Stimulated activated CD8-positive, alpha-beta memory T cell treated with anti-CD3 and anti-CD28 coated beads, Interleukin-12 subunit alpha, Interleukin-12 subunit beta, amount 100 ng/mL, for 24 hours (primary cell): ENCODE data around the gene HDLBP.
"Not testable (repeated sequence)": the region's sequence is repeated elsewhere in the genome, so short reads cannot be mapped to it uniquely, and the experiment has no call there.

Experiments
- DNase-seq: peaks from one replicate; pipeline ENCODE4 v3.0.0-alpha.2; 2020; ENCODE audit errors: extremely low read depth

Gene HDLBP

DNA sequence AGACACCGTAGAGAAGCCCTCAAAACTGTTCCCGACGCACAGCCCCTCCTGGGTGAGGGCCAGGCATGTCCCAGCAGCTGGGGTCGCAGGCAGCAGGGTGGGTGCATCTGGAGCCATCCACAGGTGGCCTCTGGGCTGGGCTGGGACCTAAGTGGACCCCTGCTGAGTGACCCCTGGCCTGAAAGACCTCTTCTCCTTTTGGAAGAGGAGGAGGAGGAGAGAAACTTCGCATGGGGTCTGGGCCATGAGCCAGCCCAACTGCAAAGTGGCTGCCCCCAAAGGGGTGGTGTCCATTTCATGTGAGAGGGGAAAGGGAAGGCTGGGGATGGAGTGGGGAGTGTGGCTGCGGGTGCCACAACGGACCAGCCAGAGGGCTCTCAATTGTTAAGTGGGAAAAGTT, 101.9 kb downstream of the HDLBP start:
- no peak for DNase-seq

GRCh38 chr2:241213041-241213440, 102.4 kb downstream of the HDLBP start:
- no peak for DNase-seq

- DNase-seq = no peak
These were observed 104.2 kb downstream of the HDLBP start for GRCh38 chr2:241211276-241211675.

GRCh38 chr2:241209271-241209670, 106.2 kb downstream of the HDLBP start:
- no peak for DNase-seq

DNA sequence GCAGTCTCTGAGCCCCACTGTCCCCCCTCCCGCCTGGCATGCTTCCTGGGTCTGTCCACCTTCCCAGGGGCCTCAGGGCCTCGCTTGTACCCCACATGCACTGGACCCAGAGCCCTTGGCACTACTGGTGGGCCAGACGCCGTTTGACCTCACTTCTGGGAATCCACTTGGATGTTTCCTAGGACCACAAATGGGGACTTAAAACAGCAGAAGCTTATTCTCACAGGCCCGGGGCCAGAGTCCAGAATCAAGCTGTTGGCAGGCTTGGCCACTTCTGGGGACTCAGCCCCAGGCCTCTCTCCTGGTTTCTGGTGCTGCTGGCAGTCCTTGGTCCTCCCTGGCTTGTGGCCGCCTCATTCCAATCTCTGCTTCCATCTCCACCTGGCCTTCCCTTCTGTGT, 107.4 kb downstream of the HDLBP start:
- DNase-seq = no peak

DNA sequence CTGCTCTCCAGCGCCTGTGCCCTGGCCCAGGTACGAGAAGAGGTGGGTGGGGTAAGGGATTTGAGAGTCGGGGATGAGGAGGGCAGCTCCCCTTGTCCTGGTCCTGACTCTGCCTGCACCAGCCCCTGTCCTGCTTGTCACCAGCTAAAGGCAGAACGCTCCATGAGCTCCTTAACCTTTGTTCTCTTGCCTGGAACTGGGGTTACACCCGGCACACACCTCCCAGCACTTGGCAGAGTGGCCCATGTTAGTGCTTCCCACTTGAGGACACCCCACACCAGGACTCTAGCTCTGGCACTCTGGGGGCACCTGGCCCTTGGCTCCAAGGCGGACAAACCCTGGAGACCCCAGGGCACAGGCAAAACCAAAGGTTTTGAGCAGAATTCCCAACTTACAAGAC, 107.8 kb downstream of the HDLBP start:
- no peak for DNase-seq

GRCh38 chr2:241207151-241207550, 108.3 kb downstream of the HDLBP start:
- no peak for DNase-seq

DNA sequence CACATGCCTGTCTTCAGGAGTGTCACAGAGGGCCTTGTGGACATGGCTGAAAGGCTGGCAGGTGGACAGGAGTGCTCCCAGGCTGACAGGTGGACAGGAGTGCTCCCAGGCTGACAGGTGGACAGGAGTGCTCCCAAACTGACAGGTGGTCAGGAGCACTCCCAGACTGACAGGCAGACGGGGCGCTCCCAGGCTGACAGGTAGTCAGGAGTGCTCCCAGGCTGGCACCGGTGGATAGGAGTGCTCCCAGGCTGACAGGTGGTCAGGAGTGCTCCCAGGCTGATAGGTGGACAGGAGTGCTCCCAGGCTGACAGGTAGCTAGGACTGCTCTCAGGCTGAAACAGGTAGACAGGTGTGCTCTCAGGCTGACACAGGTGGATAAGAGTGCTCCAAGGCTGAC, 110.4 kb downstream of the HDLBP start:
- DNase-seq = no peak

- DNase-seq = no peak
These were observed 111.0 kb downstream of the HDLBP start for GRCh38 chr2:241204490-241204889.

GRCh38 chr2:241204010-241204384, 111.5 kb downstream of the HDLBP start:
- DNase-seq = no peak

GRCh38 chr2:241203218-241204009, 112.1 kb downstream of the HDLBP start:
- DNase-seq = no peak

- no peak for DNase-seq
These were observed 112.8 kb downstream of the HDLBP start for GRCh38 chr2:241202681-241203080.

DNA sequence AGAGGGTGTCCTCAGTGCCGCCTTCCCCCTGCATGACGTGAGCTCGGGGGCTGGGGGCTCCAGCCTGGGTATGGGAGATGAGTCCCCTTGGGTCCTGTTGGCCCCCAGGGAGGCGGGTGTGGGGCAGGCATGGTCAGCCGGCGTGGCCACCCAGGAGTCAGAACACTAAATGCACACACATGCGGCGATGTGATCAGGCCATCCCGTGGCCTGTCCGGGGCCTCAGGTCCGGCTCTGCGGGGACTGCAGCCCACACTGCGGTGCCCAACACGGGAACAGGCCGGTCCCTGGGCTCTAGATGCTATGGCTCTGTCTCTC, 113.2 kb downstream of the HDLBP start:
- no peak for DNase-seq

- DNase-seq = no peak
These were observed 113.8 kb downstream of the HDLBP start for GRCh38 chr2:241201445-241202267.

DNA sequence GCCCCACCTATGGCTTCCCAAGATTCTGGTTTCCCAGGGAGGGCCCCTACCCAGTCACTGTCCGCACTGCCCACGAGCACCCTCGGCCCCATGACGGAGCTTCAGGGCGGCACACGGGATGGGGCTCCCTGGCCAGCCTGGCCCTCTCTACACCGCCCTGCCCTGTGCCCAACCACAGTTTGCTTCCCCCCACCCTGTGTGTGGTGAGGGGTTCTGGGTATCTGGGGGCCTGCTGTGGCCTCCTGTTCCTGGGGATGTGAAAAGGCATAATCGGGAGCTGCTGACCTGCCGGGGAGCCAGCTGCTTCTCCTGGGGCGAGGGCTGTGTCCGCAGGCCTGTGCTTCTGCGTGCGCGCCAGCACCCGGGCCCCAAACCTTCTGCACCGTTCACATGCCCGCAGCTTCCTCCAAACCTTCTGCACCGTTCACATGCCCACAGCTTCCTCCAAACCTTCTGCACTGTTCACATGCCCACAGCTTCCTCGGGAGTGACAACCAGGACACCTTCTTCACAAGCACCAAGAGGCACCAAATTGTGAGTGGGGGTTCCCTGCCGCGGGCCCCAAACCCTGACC, 114.6 kb downstream of the HDLBP start:
- DNase-seq = no peak

DNA sequence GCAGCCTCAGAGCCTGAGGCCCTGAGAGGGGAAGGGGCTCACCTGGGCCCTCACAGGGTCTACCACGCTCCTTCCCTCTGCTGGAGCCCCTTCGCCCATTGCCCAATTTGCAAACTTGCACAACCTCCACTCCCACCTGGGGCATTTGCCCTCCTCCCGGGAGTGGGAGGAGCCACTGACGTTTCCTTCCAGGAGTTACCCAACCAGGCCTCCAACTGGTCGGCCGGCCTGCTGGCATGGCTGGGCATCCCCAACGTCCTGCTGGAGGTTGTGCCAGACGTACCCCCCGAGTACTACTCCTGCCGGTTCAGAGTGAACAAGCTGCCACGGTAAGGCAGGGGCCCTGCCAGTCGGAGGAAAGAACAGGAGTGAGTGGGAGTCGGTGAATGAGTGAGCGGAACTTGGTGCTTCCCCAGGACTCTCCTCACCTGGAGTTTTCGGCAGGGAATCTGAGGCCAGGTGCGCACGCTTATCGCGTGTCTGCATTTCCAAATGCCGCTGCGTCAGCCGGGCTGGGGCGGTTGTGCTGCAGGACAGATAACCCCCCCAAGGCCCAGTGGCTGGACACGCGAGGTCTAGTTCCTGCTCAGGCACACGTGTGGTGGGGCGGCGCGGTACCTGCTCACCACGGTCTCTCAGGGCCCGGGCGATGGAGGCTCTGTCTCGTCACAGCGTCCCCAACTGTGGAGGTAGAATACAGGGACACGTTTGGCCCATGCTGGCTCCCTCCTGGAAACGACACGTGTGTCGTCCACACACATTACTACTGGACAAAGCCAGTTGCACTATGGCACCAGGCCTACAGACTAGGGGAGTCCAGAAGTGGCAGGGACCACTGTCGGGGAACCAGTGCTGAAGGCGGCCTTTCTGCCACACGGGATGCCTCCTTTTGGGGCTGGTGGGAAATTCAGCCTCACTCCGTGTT, 115.3 kb downstream of the HDLBP start:
- DNase-seq = no peak

DNA sequence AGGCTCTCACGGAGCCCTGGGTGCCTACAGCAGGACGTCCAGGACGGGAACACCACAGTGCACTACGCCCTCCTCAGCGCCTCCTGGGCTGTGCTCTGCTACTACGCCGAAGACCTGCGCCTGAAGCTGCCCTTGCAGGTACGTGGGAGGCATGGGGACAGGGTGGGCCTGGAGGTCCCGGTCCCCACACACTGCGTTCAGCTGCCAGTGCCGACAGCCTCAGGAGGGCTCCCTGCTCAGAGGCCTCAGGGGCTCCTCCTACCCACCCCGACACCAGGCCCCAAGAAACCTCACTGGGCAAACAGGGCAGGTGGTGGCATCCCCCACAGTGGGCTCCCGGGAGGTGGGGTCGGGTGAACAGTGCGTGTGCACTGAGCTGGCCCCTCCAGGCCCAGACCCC, 116.2 kb downstream of the HDLBP start:
- no peak for DNase-seq

- no peak for DNase-seq
These were observed 116.8 kb downstream of the HDLBP start for GRCh38 chr2:241198381-241199279.

- no peak for DNase-seq
These were observed 117.5 kb downstream of the HDLBP start for GRCh38 chr2:241197947-241198346.

- DNase-seq = not testable (repeated sequence)
These were observed 118.2 kb downstream of the HDLBP start for GRCh38 chr2:241197246-241197645.
